H1 (cell line): ENCODE results near the gene DNAL1. TPM values are rescaled to one million over a fixed set of nuclear protein-coding genes. Genes with fewer than 3 reads are reported as not detected.

ENCODE experiments used
- CTCF ChIA-PET: fragments of 300-600 bp; sonication (Branson Sonifier 250); formaldehyde crosslinking; loops from one replicate; lab custom pipeline; 2021; ENCODE audit not compliant: partially characterized antibody; lab: Charles Lee
- POLR2A ChIA-PET: fragments of 300-600 bp; sonication (Branson Sonifier 250); formaldehyde crosslinking; loops from one replicate; lab custom pipeline; 2021; ENCODE audit warnings: inconsistent platforms; ENCODE audit not compliant: partially characterized antibody; lab: Charles Lee
- DNase-seq, 2 experiments: peaks; one replicate each; pipeline versions ENCODE4 v3.0.0 to v3.0.0-alpha.2; 2010 to 2022; ENCODE audit warnings: low spot score in 2 of 2, low read depth in 1 of 2, mixed read lengths in 1 of 2
- FAIRE-seq: peaks from 2 replicates; lab custom pipeline; 2011; peaks lifted over from hg19 to GRCh38; lab: Jason Lieb, UNC
- H2AFZ ChIP-seq: 2 replicates; pipeline ENCODE4 v1.8.1; 2012; ENCODE audit warnings: low read length, inconsistent platforms
- H2AK5ac ChIP-seq: 2 replicates; pipeline ENCODE4 v1.6.1; 2013; ENCODE audit warnings: low read depth, low read length
- H2BK120ac ChIP-seq: replicated peaks from 2 replicates; pipeline ENCODE3; 2013; ENCODE audit warnings: low read depth, low read length, inconsistent platforms
- H2BK12ac ChIP-seq: 2 replicates; pipeline ENCODE4 v1.6.1; 2013; ENCODE audit warnings: low read depth, low read length
- H2BK15ac ChIP-seq: 2 replicates; pipeline ENCODE4 v1.6.1; 2013; ENCODE audit warnings: low read length
- H2BK20ac ChIP-seq: 2 replicates; pipeline ENCODE4 v1.6.1; 2013; ENCODE audit warnings: low read length
- H2BK5ac ChIP-seq: 2 replicates; pipeline ENCODE4 v1.6.1; 2013; ENCODE audit warnings: low read depth, low read length
- H3K14ac ChIP-seq: 2 replicates; pipeline ENCODE4 v1.6.1; 2013; ENCODE audit warnings: inconsistent platforms; ENCODE audit not compliant: insufficient read length
- H3K18ac ChIP-seq: 2 replicates; pipeline ENCODE4 v1.6.1; 2013; ENCODE audit warnings: low read length; ENCODE audit errors: extremely low read depth
- H3K23ac ChIP-seq: 2 replicates; pipeline ENCODE4 v1.6.1; 2013; ENCODE audit warnings: inconsistent platforms; ENCODE audit not compliant: insufficient read length
- H3K23me2 ChIP-seq: 2 replicates; pipeline ENCODE4 v1.6.1; 2013; ENCODE audit warnings: low read depth, low read length
- H3K27ac ChIP-seq: 2 replicates; pipeline ENCODE4 v1.6.1; 2011; ENCODE audit warnings: low read depth, low read length, inconsistent platforms
- H3K27me3 ChIP-seq, 4 experiments: replicated peaks in 1 of 4; 1 replicate in 1 of 4; 2 replicates in 3 of 4; pipeline versions ENCODE4 v1.6.1 to v1.8.1; 2011 to 2013; ENCODE audit warnings: low read length in 3 of 4, mild to moderate bottlenecking in 3 of 4, inconsistent platforms in 2 of 4, mixed read lengths in 2 of 4, moderate library complexity in 1 of 4; ENCODE audit not compliant: control insufficient read depth in 3 of 4, insufficient read depth in 3 of 4; ENCODE audit errors: extremely low read depth in 1 of 4
- H3K36me3 ChIP-seq, 4 experiments: 2 replicates each; pipeline versions ENCODE4 v1.6.1 to v1.8.1; 2011 to 2013; ENCODE audit warnings: mild to moderate bottlenecking in 4 of 4, low read length in 3 of 4, moderate library complexity in 2 of 4, control low read depth in 1 of 4, inconsistent platforms in 1 of 4; ENCODE audit not compliant: insufficient read depth in 4 of 4, control insufficient read depth in 2 of 4
- H3K4ac ChIP-seq: replicated peaks from 2 replicates; pipeline ENCODE3; 2013; ENCODE audit warnings: low read length, low read depth, mixed read lengths, inconsistent platforms; ENCODE audit not compliant: insufficient read length
- H3K4me1 ChIP-seq, 4 experiments: replicated peaks in 1 of 4; 1 replicate in 1 of 4; 2 replicates in 3 of 4; pipeline versions ENCODE4 v1.6.1 to v1.8.1; 2011 to 2013; ENCODE audit warnings: low read length in 3 of 4, inconsistent platforms in 2 of 4, mixed read lengths in 1 of 4; ENCODE audit not compliant: insufficient read depth in 4 of 4, control insufficient read depth in 3 of 4
- H3K4me2 ChIP-seq, 2 experiments: 2 replicates each; pipeline versions ENCODE4 v1.6.1 to v1.8.1; 2011 to 2013; ENCODE audit warnings: low read depth in 2 of 2, low read length in 2 of 2, control low read depth in 1 of 2, inconsistent platforms in 1 of 2, mild to moderate bottlenecking in 1 of 2; ENCODE audit not compliant: insufficient read depth in 1 of 2
- H3K4me3 ChIP-seq, 4 experiments: fragments of 200-600, 300-600 bp in 1 of 4; sonication (generic), shearing (Covaris generic), sonication (Bioruptor Twin) in 1 of 4; 2 replicates each; pipeline versions ENCODE4 v1.5.1 to v1.8.1; 2011 to 2016; ENCODE audit warnings: low read length in 4 of 4, low read depth in 3 of 4, control low read depth in 2 of 4, inconsistent platforms in 2 of 4, mild to moderate bottlenecking in 2 of 4, mixed read lengths in 1 of 4, moderate library complexity in 1 of 4; ENCODE audit not compliant: insufficient read depth in 2 of 4; ENCODE audit errors: extremely low read depth in 1 of 4
- H3K56ac ChIP-seq: replicated peaks from 2 replicates; pipeline ENCODE3; 2013; ENCODE audit warnings: low read depth, mild to moderate bottlenecking, mixed read lengths, low read length, inconsistent platforms; ENCODE audit not compliant: insufficient read length
- H3K79me1 ChIP-seq: 2 replicates; pipeline ENCODE4 v1.6.1; 2013; ENCODE audit warnings: low read depth, low read length, control low read depth
- H3K79me2 ChIP-seq, 2 experiments: 2 replicates each; pipeline versions ENCODE4 v1.6.1 to v1.8.1; 2012 to 2013; ENCODE audit warnings: low read length in 2 of 2, mild to moderate bottlenecking in 2 of 2, inconsistent platforms in 1 of 2; ENCODE audit not compliant: insufficient read depth in 2 of 2, control insufficient read depth in 1 of 2
- H3K9ac ChIP-seq, 4 experiments: replicated peaks in 1 of 4; 1 replicate in 1 of 4; 2 replicates in 3 of 4; pipeline versions ENCODE4 v1.6.1 to v1.8.1; 2011 to 2013; ENCODE audit warnings: low read depth in 3 of 4, low read length in 3 of 4, control low read depth in 2 of 4, mild to moderate bottlenecking in 2 of 4, moderate library complexity in 2 of 4, inconsistent platforms in 1 of 4; ENCODE audit errors: extremely low read depth in 1 of 4
- H3K9me3 ChIP-seq, 2 experiments: 2 replicates each; pipeline versions ENCODE4 v1.6.1 to v1.8.1; 2012 to 2013; ENCODE audit warnings: mild to moderate bottlenecking in 2 of 2, moderate library complexity in 2 of 2, control low read depth in 1 of 2, inconsistent platforms in 1 of 2, low read depth in 1 of 2, low read length in 1 of 2, mixed read lengths in 1 of 2; ENCODE audit not compliant: insufficient read depth in 2 of 2
- H4K20me1 ChIP-seq, 2 experiments: replicated peaks in 1 of 2; 2 replicates each; pipeline versions ENCODE3 to v1.8.1; 2011 to 2013; ENCODE audit warnings: inconsistent platforms in 2 of 2, low read length in 2 of 2, mild to moderate bottlenecking in 1 of 2; ENCODE audit not compliant: insufficient read depth in 2 of 2, control insufficient read depth in 1 of 2
- H4K5ac ChIP-seq: 2 replicates; pipeline ENCODE4 v1.6.1; 2013; ENCODE audit warnings: low read length, low read depth, mixed read lengths, inconsistent platforms; ENCODE audit not compliant: insufficient read length
- H4K8ac ChIP-seq: 2 replicates; pipeline ENCODE4 v1.8.0; 2013; ENCODE audit warnings: mild to moderate bottlenecking, moderate library complexity, low read length, inconsistent platforms; ENCODE audit not compliant: insufficient read depth; ENCODE audit errors: extremely low read depth
- H4K91ac ChIP-seq: replicated peaks from 2 replicates; pipeline ENCODE3; 2013; ENCODE audit warnings: low read length, mixed read lengths, inconsistent platforms; ENCODE audit not compliant: insufficient read length
- WGBS, 2 experiments: shearing (Covaris generic) in 1 of 2; methylation state at CpG; one replicate each; pipeline versions ENCODE4 v1.1.6 to v1.1.7; 2013 to 2015; ENCODE audit warnings: low lambda C conversion rate in 2 of 2, mixed read lengths in 2 of 2, inconsistent platforms in 1 of 2, low coverage in 1 of 2, missing lambda C conversion rate in 1 of 2; ENCODE audit not compliant: insufficient replicate concordance in 2 of 2, insufficient coverage in 1 of 2, insufficient read length in 1 of 2; ENCODE audit errors: extremely low coverage in 1 of 2, missing lambda C conversion rate in 1 of 2; 5-methylcytosine and 5-hydroxymethylcytosine counted together
- polyA plus RNA-seq, 7 experiments: library from polyadenylated mRNA; depleted of rRNA in 3 of 7; stranded (reverse) in 5 of 7; unstranded in 2 of 7; fragments of >200 nt in 5 of 7; fragments of 200-250 nt in 2 of 7; gene quantifications; 1 replicate in 5 of 7; 2 replicates in 1 of 7; 4 replicates in 1 of 7; pipeline versions ENCODE4 v1.2.1 to v1.2.3, GENCODE V29; 2011 to 2013; ENCODE audit warnings: missing spikeins in 2 of 7, mixed read lengths in 2 of 7
- total RNA-seq: library from RNA; stranded (reverse); fragmentation: NEBNext Ultra II Directional; extraction: Animal tissue kit (Norgen Biotek cat#: 25700); gene quantifications from 2 replicates; pipeline ENCODE4 v1.2.1, GENCODE V29; 2021
- TF ChIP-seq, protein P1 (sequence below): IDR thresholded peaks from 2 replicates; pipeline ENCODE4 v1.6.1; 2012; ENCODE audit warnings: inconsistent platforms

The DNAL1 gene
- total and polyA plus RNA-seq, 2 of the 8 experiments (the other 6 are each of a cell fraction or from before 2014, with no cell fraction given): 2.8 to 16.8 TPM

DNA sequence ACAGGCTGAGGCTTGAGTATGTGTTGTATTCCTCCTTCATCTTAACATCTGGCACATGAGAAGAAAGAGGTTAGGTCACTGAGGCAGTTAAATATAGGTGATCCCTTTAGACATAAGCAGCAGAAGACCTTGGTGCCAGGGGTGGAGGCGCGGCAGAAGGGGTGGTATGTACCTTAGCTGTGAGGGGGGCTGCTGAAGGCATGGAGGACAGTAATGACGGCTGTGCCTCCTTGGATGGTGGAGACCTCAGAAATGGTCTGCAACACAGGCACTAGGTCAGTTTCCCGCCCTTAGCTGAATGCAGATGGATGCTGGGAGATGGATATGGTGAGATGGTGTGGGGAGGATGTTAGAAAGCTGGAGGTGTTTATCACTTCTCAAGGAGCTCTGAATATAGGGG lies 70.9 kb downstream of the DNAL1 start:
- Histone ChIP-seq H2BK120ac (no peak overlapping the region), H3K27ac (no peak overlapping the region), H3K79me1 (peaks cover 11% of the 10 kb centered on the region; the same call in 1 of the 2 replicates), H2AK5ac (no peak overlapping the region), H2AFZ (no peak overlapping the region), H3K9ac (no peak overlapping the region), H3K9me3 (no peaks in the 10 kb centered on the region), H3K18ac (no peak overlapping the region), H4K91ac (no peak overlapping the region), H2BK20ac (no peak overlapping the region), H3K4me3 (no peak overlapping the region), H3K36me3 (0 out of 8 replicates have a peak, but pooled peaks cover 0 to 3% (median 0%) of the 10 kb centered on the region in 4 experiments), H4K5ac (no peak overlapping the region), H3K27me3 (peaks cover 0 to 6% (median 2%) of the 10 kb centered on the region in 4 experiments; a peak in 3 of 7 replicates), H4K20me1 (peaks cover 12 to 17% of the 10 kb centered on the region in 2 experiments), H3K79me2 (peaks cover 5 to 27% of the 10 kb centered on the region in 2 experiments), H3K4me1 (peaks cover 11 to 30% (median 22%) of the 10 kb centered on the region in 4 experiments), H2BK5ac (no peak overlapping the region), H2BK15ac (no peak overlapping the region), H3K56ac (no peak overlapping the region), H3K23ac (no peak overlapping the region), H3K14ac (no peak overlapping the region), H2BK12ac (no peak overlapping the region), H3K23me2 (peaks cover 36% of the 10 kb centered on the region), H3K4me2 (no peak overlapping the region), H4K8ac (no peak overlapping the region), H3K4ac (no peak overlapping the region)
- DNase-seq: no peak
- CTCF ChIA-PET: interaction anchor here (1.1 to 1.8 kb wide), 2 partner anchors 14 to 110 kb away, joined by 5 read pairs; no protein-coding TSS in a partner anchor
- WGBS, 2 experiments: 88% methylated on average over 4 of the region's 4 CpGs; no CpG with 5 or more reads in 1 of the 2 experiments
- POLR2A ChIA-PET: interaction anchor here (0.6 to 1.6 kb wide), 3 partner anchors 21 to 171 kb away, joined by 3 to 6 read pairs (median 4); partner anchors contain the start of gene ZNF410
- no peak for FAIRE-seq
- TF ChIP-seq, protein P1, sequence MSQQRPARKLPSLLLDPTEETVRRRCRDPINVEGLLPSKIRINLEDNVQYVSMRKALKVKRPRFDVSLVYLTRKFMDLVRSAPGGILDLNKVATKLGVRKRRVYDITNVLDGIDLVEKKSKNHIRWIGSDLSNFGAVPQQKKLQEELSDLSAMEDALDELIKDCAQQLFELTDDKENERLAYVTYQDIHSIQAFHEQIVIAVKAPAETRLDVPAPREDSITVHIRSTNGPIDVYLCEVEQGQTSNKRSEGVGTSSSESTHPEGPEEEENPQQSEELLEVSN: peak; percentile 42; the same call in 1 of the 2 replicates
